HAP-1 (cell line): ENCODE data around the gene ACYP1.

Source experiments
- DNase-seq, 2 experiments: peaks; one replicate each; pipeline ENCODE4 v3.0.0-alpha.2; 2016 to 2020; ENCODE audit warnings: low spot score in 2 of 2
- H3K27me3 ChIP-seq: fragments of 250-450 bp; sonication (Bioruptor Pico); 2 replicates; pipeline ENCODE4 v1.5.1; 2020; ENCODE audit warnings: low read depth, mild to moderate bottlenecking, moderate library complexity
- H3K36me3 ChIP-seq: fragments of 250-450 bp; sonication (Bioruptor Pico); replicated peaks from 2 replicates; pipeline ENCODE4 v1.5.1; 2020; ENCODE audit warnings: mild to moderate bottlenecking
- H3K4me1 ChIP-seq: fragments of 250-450 bp; sonication (Bioruptor Pico); 2 replicates; pipeline ENCODE4 v1.5.1; 2020; ENCODE audit warnings: mild to moderate bottlenecking
- H3K4me3 ChIP-seq: fragments of 250-450 bp; sonication (Bioruptor Pico); 2 replicates; pipeline ENCODE4 v1.5.1; 2020; ENCODE audit warnings: mild to moderate bottlenecking, moderate library complexity
- H3K9me3 ChIP-seq: fragments of 250-450 bp; sonication (Bioruptor Pico); 2 replicates; pipeline ENCODE4 v1.5.1; 2020; ENCODE audit warnings: mild to moderate bottlenecking, moderate library complexity
- in situ Hi-C: fragments of 300-500 bp; cut with MboI; formaldehyde crosslinking; loops from 3 replicates; pipeline ENCODE4 v1.14.3; 2020; ENCODE audit warnings: low sequenced_read_pairs, inconsistent platforms, mixed read lengths

ACYP1 gene

GRCh38 chr14:75060420-75060819 is 3.4 kb downstream of the ACYP1 start:
- H3K4me3 ChIP-seq, result no peak overlapping the region
- H3K36me3 ChIP-seq, result peaks cover 14% of the 10 kb centered on the region
- in situ Hi-C loops, result no loop called here
- no peaks in the 10 kb centered on the region for H3K9me3 ChIP-seq
- H3K27me3 ChIP-seq, result no peaks in the 10 kb centered on the region
- DNase-seq, result no peak
- peaks cover 4% of the 10 kb centered on the region for H3K4me1 ChIP-seq

DNA sequence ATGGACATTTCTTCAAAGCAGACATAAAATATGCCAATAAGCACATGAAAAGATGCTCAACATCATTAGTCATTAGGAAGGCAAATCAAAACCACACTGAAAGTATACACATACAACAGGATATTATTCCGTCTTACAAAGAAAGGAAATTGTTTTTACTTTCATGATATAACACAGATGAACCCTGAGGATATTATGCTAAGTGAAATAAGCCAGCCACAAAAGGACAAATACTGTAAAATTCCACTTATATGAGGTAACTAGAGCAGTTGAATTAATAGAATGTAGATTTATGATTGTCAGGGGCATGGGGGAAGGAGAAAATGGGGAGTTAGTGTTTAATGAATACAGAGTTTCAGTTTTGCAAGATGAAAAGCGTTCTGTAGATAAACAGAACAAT is 4.2 kb downstream of the ACYP1 start:
- Histone ChIP-seq H3K36me3 (peaks cover 14% of the 10 kb centered on the region), H3K4me3 (no peak overlapping the region), H3K27me3 (no peaks in the 10 kb centered on the region), H3K4me1 (peaks cover 4% of the 10 kb centered on the region), H3K9me3 (no peaks in the 10 kb centered on the region)
- no peak for DNase-seq
- in situ Hi-C loops, result no loop called here

- in situ Hi-C loops, result no loop called here
- Histone ChIP-seq H3K36me3 (no peaks in the 10 kb centered on the region; the same call in 1 of the 2 replicates), H3K4me3 (no peak overlapping the region), H3K9me3 (no peaks in the 10 kb centered on the region), H3K27me3 (no peaks in the 10 kb centered on the region), H3K4me1 (no peaks in the 10 kb centered on the region; the same call in 1 of the 2 replicates)
- DNase-seq, result no peak
Observed at GRCh38 chr14:75054421-75054820, 9.4 kb downstream of the ACYP1 start.

GRCh38 chr14:75053396-75054291 is 10.2 kb downstream of the ACYP1 start:
- no peaks in the 10 kb centered on the region; the same call in 1 of the 2 replicates for H3K4me1 ChIP-seq
- H3K27me3 ChIP-seq, result no peaks in the 10 kb centered on the region
- no peaks in the 10 kb centered on the region for H3K9me3 ChIP-seq
- in situ Hi-C loops, result no loop called here
- no peak overlapping the region for H3K4me3 ChIP-seq
- no peaks in the 10 kb centered on the region; the same call in 1 of the 2 replicates for H3K36me3 ChIP-seq
- DNase-seq, result no peak

- no peak for DNase-seq
- H3K27me3 ChIP-seq, result peaks cover 10% of the 10 kb centered on the region
- no peaks in the 10 kb centered on the region for H3K4me1 ChIP-seq
- in situ Hi-C loops, result no loop called here
- no peaks in the 10 kb centered on the region for H3K9me3 ChIP-seq
- H3K4me3 ChIP-seq, result no peak overlapping the region
- no peaks in the 10 kb centered on the region; the same call in 1 of the 2 replicates for H3K36me3 ChIP-seq
Observed at GRCh38 chr14:75051556-75051899, 12.3 kb downstream of the ACYP1 start.

DNA sequence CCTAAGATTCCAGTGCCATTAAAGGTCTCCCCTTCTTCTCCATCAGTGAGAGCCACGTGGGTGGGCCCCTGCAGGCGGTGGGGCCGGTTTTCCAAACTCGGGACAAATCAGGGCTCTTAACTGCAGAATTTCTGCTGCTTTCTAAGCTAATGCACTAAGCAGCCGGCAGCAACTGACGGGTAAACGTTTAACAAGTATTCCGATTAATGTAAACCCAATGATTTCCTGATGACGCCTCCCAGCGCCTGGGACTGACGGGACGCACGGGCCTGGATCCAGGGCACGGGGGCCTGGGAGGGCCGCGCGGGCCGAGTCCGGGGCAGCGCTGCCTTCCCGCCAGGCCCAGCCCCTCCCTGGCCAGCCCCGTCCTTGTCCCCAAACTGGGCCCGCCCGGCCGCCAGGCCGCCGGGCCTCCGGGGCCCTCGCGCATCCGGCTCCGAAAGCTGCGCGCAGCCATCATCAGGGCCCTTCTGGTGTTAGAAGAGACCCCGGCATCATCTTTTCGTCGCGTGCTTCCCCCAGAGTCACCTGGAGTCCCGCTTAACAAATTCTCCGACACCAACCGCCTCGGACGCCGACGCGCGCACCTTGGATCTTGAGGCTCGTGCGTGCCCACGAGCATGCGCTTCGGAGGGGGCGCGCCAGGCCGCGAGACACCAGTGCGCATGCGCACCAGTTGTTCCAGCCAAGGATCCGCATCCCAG is 12.8 kb downstream of the ACYP1 start, which contains the start of gene MLH3:
TSS of gene MLH3 (minus strand) at position 616 of the 704 bp plus-strand sequence. CDS start 1,812 bp downstream, outside the sequence.
- in situ Hi-C loops, result no loop called here
- Histone ChIP-seq H3K4me1 (no peaks in the 10 kb centered on the region), H3K36me3 (no peaks in the 10 kb centered on the region; the same call in 1 of the 2 replicates), H3K27me3 (peaks cover 10% of the 10 kb centered on the region), H3K4me3 (no peak within 1 kb of the TSS), H3K9me3 (no peaks in the 10 kb centered on the region)
- no peak for DNase-seq

- peaks cover 10% of the 10 kb centered on the region for H3K27me3 ChIP-seq
- in situ Hi-C loops, result no loop called here
- no peaks in the 10 kb centered on the region; the same call in 1 of the 2 replicates for H3K36me3 ChIP-seq
- no peaks in the 10 kb centered on the region for H3K4me1 ChIP-seq
- DNase-seq, result no peak
- H3K9me3 ChIP-seq, result no peaks in the 10 kb centered on the region
- H3K4me3 ChIP-seq, result no peak overlapping the region
Observed at GRCh38 chr14:75049731-75050201, 14.1 kb downstream of the ACYP1 start.

DNA sequence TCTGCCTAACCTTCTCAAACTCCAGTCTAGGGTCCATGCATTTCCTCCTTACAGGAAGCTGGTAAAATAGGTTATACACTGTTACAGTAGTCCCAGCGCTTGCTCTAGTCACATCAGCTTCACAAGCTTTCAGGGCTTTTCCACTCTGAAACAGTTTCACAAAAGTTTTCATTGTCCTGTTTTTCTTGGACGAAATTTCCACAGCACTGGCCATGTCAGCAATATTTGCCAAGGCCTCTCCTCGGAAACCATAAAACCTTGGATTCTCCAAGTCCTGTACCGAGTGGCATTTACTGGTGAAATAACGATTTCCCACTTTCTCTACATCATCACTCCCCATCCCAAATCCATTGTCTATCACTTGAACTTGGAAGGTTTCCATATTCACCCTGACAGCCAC is 14.7 kb downstream of the ACYP1 start:
- in situ Hi-C loops, result no loop called here
- H3K36me3 ChIP-seq, result no peaks in the 10 kb centered on the region; the same call in 1 of the 2 replicates
- no peaks in the 10 kb centered on the region for H3K9me3 ChIP-seq
- peaks cover 10% of the 10 kb centered on the region for H3K27me3 ChIP-seq
- H3K4me1 ChIP-seq, result no peaks in the 10 kb centered on the region
- no peak overlapping the region for H3K4me3 ChIP-seq
- DNase-seq, result no peak

DNA sequence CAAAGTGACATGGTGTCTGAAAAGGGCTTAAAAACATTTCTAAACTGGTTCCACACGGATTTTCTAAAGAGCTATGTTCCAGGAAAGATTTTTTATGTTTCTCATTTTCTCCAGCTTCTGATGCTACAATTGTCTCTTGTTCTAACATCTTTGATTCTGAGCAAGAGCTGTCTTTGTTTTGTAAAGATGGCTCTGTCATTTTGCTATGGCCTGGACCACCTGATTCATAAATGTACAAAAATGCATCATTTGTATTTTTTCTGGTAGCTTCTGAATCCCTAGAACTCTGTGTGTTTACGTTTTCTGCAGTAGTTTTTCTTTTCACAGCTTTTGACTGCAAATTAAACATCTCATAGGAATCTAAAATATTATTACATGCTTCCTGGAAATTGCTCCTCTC is 15.7 kb downstream of the ACYP1 start:
- no peaks in the 10 kb centered on the region for H3K4me1 ChIP-seq
- no peak overlapping the region for H3K4me3 ChIP-seq
- peaks cover 10% of the 10 kb centered on the region for H3K27me3 ChIP-seq
- no peaks in the 10 kb centered on the region for H3K9me3 ChIP-seq
- in situ Hi-C loops, result no loop called here
- H3K36me3 ChIP-seq, result no peaks in the 10 kb centered on the region
- DNase-seq, result no peak

- H3K36me3 ChIP-seq, result no peaks in the 10 kb centered on the region
- peaks cover 10% of the 10 kb centered on the region for H3K27me3 ChIP-seq
- no peaks in the 10 kb centered on the region for H3K4me1 ChIP-seq
- no peak overlapping the region for H3K4me3 ChIP-seq
- H3K9me3 ChIP-seq, result no peaks in the 10 kb centered on the region
- DNase-seq, result no peak
- in situ Hi-C loops, result no loop called here
Observed at GRCh38 chr14:75047506-75047905, 16.3 kb downstream of the ACYP1 start.

DNA sequence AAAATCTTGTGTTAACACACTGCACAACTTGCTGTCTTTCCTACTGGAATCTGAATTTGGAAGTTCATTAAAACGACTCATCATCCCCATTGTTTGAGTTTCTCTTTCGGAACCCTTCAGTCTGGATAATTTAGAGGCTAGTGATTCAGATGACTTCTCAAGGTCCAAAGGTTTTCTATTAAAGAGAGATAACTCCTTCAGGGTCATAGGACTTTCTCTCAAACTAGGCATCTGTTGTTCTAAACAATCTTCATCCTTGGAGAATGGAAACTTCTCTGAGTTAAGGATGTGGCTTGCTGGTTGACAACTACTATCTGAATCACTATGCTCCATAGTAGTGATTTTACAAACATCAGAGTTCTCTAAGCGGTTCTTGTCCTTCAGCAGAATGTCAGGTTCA is 16.9 kb downstream of the ACYP1 start:
- Histone ChIP-seq H3K36me3 (no peaks in the 10 kb centered on the region), H3K4me3 (no peak overlapping the region), H3K27me3 (peaks cover 10% of the 10 kb centered on the region), H3K4me1 (no peaks in the 10 kb centered on the region), H3K9me3 (no peaks in the 10 kb centered on the region)
- in situ Hi-C loops, result no loop called here
- no peak for DNase-seq

DNA sequence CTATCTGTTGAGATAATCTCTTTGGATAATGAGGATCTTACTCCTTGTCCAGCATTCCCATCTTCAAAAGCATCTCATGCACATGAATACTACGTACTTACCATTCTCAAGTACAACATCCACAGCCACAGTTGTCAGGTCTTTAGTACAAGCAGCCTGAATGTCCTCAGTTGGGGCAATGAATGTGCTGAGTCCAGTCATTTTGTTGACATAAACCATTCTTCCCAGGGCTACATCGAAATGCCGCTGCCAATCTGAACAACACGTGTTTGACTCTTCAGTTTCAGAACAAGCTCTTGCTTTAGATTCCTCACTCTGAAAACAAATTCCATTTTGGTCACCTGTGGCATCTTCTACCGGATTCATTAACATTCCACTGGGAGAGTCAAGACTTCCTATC is 17.5 kb downstream of the ACYP1 start:
- Histone ChIP-seq H3K4me3 (no peak overlapping the region), H3K4me1 (no peaks in the 10 kb centered on the region), H3K27me3 (peaks cover 10% of the 10 kb centered on the region), H3K9me3 (no peaks in the 10 kb centered on the region), H3K36me3 (no peaks in the 10 kb centered on the region)
- no peak for DNase-seq
- in situ Hi-C loops, result no loop called here

GRCh38 chr14:75044752-75045151 is 19.1 kb downstream of the ACYP1 start:
- H3K36me3 ChIP-seq, result no peaks in the 10 kb centered on the region
- in situ Hi-C loops, result no loop called here
- H3K27me3 ChIP-seq, result peaks cover 10% of the 10 kb centered on the region
- H3K4me3 ChIP-seq, result no peak overlapping the region
- no peaks in the 10 kb centered on the region for H3K9me3 ChIP-seq
- H3K4me1 ChIP-seq, result no peaks in the 10 kb centered on the region
- DNase-seq, result no peak

GRCh38 chr14:75044322-75044721 is 19.5 kb downstream of the ACYP1 start:
- no peak for DNase-seq
- in situ Hi-C loops, result no loop called here
- H3K27me3 ChIP-seq, result peaks cover 10% of the 10 kb centered on the region
- no peaks in the 10 kb centered on the region for H3K9me3 ChIP-seq
- no peaks in the 10 kb centered on the region; the same call in 1 of the 2 replicates for H3K4me1 ChIP-seq
- no peak overlapping the region for H3K4me3 ChIP-seq
- no peaks in the 10 kb centered on the region for H3K36me3 ChIP-seq
